ENCODE data around the gene DAB2IP. TPM values are rescaled to one million over a fixed set of nuclear protein-coding genes. Genes with fewer than 3 reads are reported as not detected.

The DAB2IP gene
- total RNA-seq, 1 experiment from 2014 or later = 15.2 TPM

DNA sequence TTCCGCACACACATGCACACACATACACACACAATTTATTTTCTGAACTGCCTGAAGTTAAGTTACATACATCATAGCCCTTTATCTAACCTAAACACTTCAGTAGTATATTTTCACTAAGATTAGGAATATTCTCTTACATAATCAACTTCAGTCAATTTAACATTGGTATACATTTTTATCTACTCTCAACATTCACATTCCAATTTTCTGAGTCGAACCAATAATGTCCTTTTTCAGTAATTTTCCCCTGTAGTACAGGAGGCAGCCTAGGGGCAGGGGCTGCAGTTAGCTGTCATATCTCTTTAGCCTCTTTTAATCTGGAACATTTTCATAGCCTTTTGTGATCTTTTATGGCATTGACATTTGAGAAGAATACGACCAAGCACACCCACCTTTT, 150.1 kb downstream of the DAB2IP start:
- Histone ChIP-seq H4K20me1 (ENCODE audit: low read length) (no peaks in the 10 kb centered on the region), H3F3A (ENCODE audit: low read length, unreplicated experiment) (no peaks in the 10 kb centered on the region), H3K9ac (ENCODE audit: low read length) (no peak overlapping the region), H3K4me3 (ENCODE audit: low read length) (no peak overlapping the region), H3K27me3 (ENCODE audit: low read length) (no peaks in the 10 kb centered on the region), H3K4me1 (ENCODE audit: insufficient read depth, low read length) (no peaks in the 10 kb centered on the region), H3K9me2 (replicated peaks; ENCODE audit: low read length) (no peaks in the 10 kb centered on the region), H3K9me3 (ENCODE audit: low read length) (no peaks in the 10 kb centered on the region), H3K27ac (ENCODE audit: low read length) (no peak overlapping the region), H3K79me2 (ENCODE audit: low read length) (no peaks in the 10 kb centered on the region), H3K36me3 (ENCODE audit: low read depth, low read length) (no peaks in the 10 kb centered on the region), H3K4me2 (ENCODE audit: low read length) (no peak overlapping the region), H2AFZ (ENCODE audit: low read length) (no peak overlapping the region)
- no TSS peak for BruUV-seq (replicated peaks)
- ATAC-seq = no peak
- POLR2A ChIA-PET (ENCODE audit: unreplicated experiment) = no interaction called here
- CTCF ChIA-PET = no interaction called here
- no peak for TF ChIP-seq CTCF (conservative IDR thresholded peaks at IDR 0.05; ENCODE audit: low read depth, low read length)
- no peak for TF ChIP-seq EZH2phosphoT487 (IDR thresholded peaks at IDR 0.05; ENCODE audit: borderline replicate concordance, low read length)
- TF ChIP-seq EZH2 (IDR thresholded peaks at IDR 0.05; ENCODE audit: low read length, unreplicated experiment) = no peak
- intact Hi-C loops (cut with micrococcal nuclease) = no loop called here
- DNase-seq = no peak

DNA sequence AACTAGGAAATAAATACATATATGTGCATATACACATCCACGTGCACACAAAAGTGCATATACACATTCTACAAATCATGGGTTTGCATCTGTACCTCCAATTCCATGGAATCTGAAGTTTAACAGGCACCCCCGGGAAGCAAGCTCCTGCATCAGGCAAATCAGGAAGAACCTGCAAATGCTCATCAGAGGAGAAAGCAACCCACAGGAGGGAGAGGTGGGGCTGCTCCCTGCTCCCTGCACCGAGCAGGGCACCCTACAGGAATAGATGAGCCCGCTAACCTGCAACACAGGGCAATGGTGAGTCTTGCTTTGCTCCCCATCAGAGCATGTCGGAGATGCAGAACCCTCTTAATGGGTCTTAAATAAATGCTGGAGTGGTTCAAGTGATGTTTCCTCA, 151.3 kb downstream of the DAB2IP start:
- intact Hi-C loops (cut with micrococcal nuclease) = no loop called here
- POLR2A ChIA-PET (ENCODE audit: unreplicated experiment) = no interaction called here
- no peak overlapping the region for H3K27ac ChIP-seq (ENCODE audit: low read length)
- H4K20me1 ChIP-seq (ENCODE audit: low read length) = no peaks in the 10 kb centered on the region
- ATAC-seq = no peak
- no peak for TF ChIP-seq EZH2 (IDR thresholded peaks at IDR 0.05; ENCODE audit: low read length, unreplicated experiment)
- TF ChIP-seq EZH2phosphoT487 (IDR thresholded peaks at IDR 0.05; ENCODE audit: borderline replicate concordance, low read length) = no peak
- TF ChIP-seq CTCF (conservative IDR thresholded peaks at IDR 0.05; ENCODE audit: low read depth, low read length) = no peak
- H3K4me2 ChIP-seq (ENCODE audit: low read length) = no peak overlapping the region
- H3K4me3 ChIP-seq (ENCODE audit: low read length) = no peak overlapping the region
- no peaks in the 10 kb centered on the region for H3K9me2 ChIP-seq (replicated peaks; ENCODE audit: low read length)
- DNase-seq = no peak
- no peaks in the 10 kb centered on the region for H3F3A ChIP-seq (ENCODE audit: low read length, unreplicated experiment)
- no peaks in the 10 kb centered on the region for H3K9me3 ChIP-seq (ENCODE audit: low read length)
- no peak overlapping the region for H2AFZ ChIP-seq (ENCODE audit: low read length)
- no peaks in the 10 kb centered on the region for H3K36me3 ChIP-seq (ENCODE audit: low read depth, low read length)
- H3K79me2 ChIP-seq (ENCODE audit: low read length) = no peaks in the 10 kb centered on the region
- CTCF ChIA-PET = no interaction called here
- H3K9ac ChIP-seq (ENCODE audit: low read length) = no peak overlapping the region
- no TSS peak for BruUV-seq (replicated peaks)
- H3K27me3 ChIP-seq (ENCODE audit: low read length) = no peaks in the 10 kb centered on the region
- H3K4me1 ChIP-seq (ENCODE audit: insufficient read depth, low read length) = no peaks in the 10 kb centered on the region

DNA sequence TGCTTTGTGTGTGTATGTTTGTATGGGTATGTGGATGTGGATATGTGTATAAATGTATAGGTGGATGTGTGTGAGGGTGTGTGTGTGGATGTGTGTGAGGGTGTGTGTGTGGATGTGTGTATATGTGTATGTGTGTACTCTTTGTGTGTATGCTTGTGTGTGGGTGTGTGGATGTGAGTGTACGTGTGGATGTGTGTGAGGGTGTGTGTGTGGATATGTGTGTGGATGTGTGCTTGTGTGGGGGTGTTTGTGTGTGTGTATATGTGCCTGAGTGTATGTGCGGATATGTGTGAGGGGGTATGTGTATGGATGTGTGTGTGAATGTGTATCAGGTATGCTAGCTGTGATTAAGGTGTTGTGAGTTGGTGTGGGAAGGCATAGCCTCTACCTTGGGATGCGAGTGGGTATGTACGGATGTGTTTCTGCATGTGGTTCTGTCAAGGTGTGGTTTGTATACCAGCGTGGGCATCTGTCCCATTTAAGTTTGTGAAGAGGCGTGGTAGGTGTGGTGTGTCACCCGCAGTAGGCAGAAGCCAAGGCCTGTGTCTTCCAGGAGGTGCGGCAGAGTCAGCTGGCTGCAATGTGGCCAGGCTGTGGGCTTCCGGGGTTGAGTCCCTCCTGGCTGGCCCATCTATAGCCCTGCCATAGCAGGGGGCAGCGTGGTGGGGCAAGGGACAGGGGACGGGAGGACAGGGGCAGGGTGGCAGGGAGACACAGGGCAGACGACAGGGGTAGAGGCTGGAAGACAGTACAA, 155.8 kb downstream of the DAB2IP start:
- Histone ChIP-seq H3K9ac (ENCODE audit: low read length) (no peak overlapping the region), H3K4me1 (ENCODE audit: insufficient read depth, low read length) (no peaks in the 10 kb centered on the region), H3K36me3 (ENCODE audit: low read depth, low read length) (no peaks in the 10 kb centered on the region), H3F3A (ENCODE audit: low read length, unreplicated experiment) (no peaks in the 10 kb centered on the region), H3K27ac (ENCODE audit: low read length) (no peak overlapping the region), H3K4me2 (ENCODE audit: low read length) (no peak overlapping the region), H2AFZ (ENCODE audit: low read length) (no peak overlapping the region), H3K4me3 (ENCODE audit: low read length) (no peak overlapping the region), H3K9me2 (replicated peaks; ENCODE audit: low read length) (no peaks in the 10 kb centered on the region), H3K79me2 (ENCODE audit: low read length) (no peaks in the 10 kb centered on the region), H3K27me3 (ENCODE audit: low read length) (no peaks in the 10 kb centered on the region), H3K9me3 (ENCODE audit: low read length) (no peaks in the 10 kb centered on the region), H4K20me1 (ENCODE audit: low read length) (no peaks in the 10 kb centered on the region)
- ChIA-PET CTCF (no interaction called here), POLR2A (ENCODE audit: unreplicated experiment) (no interaction called here)
- DNase-seq (no peak), ATAC-seq (no peak)
- no TSS peak for BruUV-seq (replicated peaks)
- no peak for TF ChIP-seq EZH2 (IDR thresholded peaks at IDR 0.05; ENCODE audit: low read length, unreplicated experiment)
- intact Hi-C loops (cut with micrococcal nuclease) = no loop called here

All from PC-3 (cell line).